NCI-H1048 (cell line): ENCODE results near the gene SNAI3.
A peak's percentile ranks its signal among the peaks of the same experiment; 100 is the strongest.

Experiments used
- DNase-seq: peaks from one replicate; lab custom pipeline; 2025; lab: John Stamatoyannopoulos, UW

The SNAI3 gene

DNA sequence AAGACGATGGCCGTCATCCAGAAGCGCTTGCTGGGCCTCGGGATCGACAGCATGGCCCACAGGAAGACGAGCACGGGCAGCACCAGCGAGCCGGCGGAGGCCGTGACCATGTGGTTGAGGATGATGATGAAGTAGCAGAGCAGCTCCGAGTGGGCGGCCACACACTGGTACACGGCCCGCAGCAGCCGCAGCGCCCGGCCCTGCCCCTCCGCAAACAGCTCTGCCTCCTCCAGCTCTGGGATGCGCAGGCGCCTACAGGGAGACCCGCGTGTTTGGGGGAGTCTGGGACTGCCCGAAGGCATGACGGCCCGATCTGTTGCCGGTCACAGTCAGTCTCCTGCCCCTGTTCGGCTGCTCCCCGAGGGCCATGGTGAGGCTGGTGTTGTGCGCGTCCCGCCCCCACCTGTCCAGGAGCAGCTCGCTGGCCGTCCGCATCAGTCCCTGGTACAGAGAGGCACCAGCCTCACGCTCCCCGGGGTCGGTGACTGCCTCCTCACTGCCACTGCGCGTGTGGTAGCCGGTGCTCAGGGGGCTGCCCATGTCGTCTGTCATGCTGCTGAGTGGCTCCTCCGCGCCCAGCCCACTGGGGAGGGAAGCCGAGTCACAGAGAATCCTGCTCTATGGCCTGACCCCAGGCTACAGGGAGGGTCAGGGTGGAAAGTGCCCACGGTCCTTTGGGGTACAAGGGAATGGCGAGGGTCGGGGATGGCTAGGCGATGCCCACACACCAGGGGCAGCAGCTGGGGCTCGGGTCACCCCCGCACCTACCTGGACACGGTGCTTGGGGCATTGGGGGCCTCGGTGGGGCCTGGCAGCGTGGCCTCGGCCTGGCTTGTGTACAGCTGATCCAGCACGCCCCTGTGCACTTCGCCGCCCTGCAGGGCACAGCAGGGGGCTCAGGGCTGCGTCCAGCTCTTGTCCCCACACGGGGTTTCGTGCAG lies 35.8 kb upstream of the SNAI3 start:
- no peak for DNase-seq

DNA sequence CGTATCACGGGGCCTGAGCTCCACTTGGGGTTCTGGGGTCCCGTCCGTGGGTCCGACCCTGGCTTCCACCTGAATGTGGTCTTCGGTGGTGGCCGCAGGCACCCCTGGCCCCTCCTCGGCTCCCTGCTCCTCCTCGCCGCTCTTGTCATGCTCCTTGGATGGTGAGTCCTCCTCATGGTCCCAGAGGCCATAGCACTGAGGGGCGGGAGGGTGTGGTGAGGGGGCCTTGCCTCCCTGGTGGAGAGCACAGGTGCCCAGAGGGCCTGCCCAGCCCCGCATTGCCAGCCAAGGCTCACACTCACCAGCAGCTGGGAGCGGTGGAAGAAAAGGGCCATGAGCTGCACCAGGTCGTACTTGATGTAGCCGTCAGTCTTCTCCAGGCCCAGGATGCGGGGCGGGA lies 34.9 kb upstream of the SNAI3 start:
- DNase-seq = no peak

DNA sequence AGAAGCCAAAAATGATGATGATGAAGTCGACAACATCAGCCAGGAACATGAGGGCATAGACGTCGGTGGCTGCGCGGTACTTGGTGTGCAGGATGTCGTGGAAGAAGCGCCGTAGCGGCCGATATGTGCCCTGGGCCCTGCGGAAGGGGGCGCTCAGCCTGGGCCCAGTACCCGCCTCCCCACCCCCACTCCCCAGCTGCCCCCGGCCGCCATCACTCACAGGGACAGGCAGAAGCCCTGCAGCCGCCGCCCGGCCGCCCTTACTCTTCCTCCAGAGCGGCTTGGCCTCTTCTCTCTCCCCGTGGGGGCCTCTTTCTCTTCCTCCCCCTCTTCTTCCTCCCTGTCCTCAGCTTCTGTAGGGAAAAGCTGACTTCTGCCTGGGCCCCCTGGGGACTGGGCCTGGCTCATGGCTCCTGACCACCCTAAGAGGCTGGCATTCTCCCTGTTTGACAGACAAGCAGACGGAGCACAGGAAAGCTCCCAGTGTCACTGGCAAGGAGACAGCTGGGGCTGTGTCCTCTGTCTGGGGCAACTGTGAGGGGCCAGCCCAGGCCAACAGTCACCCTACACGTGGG lies 34.2 kb upstream of the SNAI3 start:
- DNase-seq = no peak

DNA sequence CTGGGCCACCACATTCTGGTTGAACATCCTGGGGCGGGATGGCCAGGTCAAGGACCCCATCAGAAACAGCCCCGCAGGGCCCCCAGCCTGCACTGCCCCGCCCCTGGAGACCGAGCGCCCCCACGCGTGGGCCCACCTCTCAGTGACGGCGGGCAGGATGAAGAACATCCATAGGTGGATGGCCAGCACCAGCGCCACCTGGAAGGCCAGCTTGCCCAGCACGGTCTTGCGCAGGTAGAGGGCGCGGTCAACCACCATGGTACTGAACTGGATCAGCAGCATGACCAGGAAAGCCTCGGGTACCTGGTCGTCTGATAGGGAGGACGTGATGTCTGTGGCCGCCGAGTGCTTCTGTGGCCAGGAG lies 33.6 kb upstream of the SNAI3 start:
- no peak for DNase-seq

DNA sequence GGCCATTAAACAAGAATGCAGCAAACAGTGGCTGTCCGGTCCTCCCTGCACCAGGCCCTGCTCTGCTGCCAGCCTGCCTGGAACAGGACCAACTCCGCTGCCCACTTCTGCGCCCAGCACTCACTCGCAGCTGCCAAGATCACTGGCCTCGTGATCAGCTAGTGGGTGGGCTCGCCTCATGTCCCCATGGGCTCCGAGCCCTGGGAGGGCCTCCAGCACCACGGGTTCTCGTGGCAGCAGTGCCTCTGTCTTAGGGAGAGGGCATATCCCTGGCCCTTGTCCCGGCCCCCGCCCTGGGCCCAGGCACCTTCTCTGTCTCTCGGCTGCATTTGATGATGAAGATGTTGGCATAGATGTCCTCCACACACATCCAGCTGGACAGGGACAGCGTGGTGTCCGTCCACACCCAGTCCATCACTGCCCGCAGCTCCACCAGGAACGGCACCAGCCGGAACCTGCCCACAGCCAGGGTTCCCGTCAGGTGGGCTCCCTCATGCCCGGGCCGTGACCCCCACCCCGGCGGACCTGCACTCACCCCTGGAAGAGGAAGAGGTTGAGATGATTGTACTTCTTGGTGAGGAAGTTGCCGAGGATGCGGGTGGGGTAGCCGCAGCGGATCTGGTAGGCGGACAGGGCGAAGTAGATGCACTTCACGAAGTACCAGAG lies 33.1 kb upstream of the SNAI3 start:
- DNase-seq = no peak

DNA sequence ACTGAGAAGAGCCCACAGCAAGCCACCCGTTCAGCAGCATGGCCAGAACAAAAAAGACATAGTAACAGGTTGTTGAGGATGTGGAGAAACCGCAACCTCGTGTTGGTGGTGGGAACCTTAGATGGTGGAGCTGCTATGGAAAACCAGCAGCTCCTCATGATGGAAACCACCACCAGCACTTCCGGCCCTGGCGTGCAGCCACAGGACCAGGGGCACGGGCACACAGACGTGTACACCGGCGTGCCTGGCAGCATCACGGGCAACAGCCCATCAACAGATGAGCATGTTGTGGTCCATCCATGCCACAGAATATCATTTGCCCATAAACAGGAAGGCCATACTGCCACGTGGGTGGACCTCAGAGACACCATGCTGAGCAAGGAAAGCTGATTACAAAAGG lies 31.9 kb upstream of the SNAI3 start:
- DNase-seq = no peak

DNA sequence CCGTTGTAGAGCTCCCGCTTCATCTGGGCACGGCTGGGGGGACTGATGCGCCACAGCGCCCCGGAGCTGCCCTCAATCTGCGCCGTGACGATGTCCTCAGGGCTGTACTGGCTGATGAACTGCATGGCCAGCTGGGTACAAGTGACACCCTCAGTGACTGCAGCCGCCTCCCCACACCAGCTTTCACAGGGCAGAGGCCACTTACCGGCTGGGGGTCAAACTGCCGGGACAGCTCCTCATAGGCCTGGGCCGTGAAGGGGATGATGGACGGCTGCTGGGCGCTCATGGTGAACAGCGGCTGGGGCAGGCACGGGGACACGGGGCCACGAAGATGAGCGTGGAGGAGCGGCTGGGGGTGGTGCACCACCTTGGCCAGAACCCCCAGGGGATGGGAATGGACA lies 30.3 kb upstream of the SNAI3 start:
- no peak for DNase-seq

DNA sequence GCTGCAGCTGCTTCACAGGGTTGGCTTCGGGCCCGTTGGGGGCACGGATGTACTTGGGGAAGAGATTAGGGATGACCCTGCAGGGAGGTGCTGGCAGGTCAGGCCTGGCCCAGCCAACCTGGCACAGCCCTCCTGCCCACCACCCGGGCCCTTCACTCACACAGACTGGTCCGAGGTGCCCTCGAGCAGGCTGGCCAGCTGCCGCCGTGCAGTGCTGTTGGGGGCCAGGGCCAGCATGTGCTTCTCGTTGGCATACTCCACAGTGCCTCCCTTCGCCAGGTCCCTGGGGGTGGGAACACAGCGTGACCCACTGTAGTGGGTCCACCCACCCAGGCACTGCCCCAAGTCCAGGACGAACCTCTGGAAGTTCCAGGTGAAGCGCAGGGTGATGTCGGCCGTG lies 29.9 kb upstream of the SNAI3 start:
- DNase-seq = no peak

DNA sequence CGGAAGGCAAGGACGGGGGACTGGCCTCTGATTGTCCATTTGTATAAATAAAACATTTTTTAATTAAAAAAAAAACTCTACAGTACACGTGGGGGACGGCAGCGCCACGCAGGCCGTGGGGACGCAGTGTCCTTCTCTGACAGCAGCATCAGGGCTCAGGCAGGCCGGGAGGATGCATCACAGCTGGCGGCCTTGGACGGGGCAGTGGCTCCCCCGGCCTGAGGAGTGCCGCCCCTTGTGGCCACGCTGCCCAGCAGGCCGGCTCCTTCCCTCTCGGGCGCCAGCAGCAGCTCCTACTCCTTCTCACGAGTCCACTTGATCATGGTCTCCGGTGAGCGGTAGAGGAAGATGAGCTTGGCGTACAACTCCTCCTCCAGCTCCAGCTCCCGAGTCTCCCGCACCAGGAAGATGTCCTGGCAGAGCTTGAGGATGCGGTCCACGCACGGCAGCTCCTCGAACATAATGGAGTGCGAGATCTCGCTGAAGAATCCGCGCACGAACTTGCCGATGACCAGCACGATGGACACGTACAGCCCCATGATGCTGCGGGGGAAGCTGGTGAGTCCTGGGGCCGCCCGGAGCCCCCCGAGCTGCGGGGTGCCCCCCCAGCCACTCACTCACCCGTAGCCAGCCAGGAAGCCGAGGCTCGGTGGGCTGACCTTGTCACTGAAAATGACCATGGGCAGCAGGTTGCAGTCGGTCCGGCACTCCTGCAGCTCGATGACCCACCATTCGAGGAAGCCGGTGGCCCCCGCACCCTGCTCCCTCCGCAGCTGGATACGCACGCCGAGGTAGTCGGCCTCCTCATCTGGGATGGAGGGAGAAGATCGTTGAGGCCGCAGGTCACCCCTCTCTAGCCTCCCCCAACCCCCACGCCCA lies 29.2 kb upstream of the SNAI3 start:
- DNase-seq = no peak

DNA sequence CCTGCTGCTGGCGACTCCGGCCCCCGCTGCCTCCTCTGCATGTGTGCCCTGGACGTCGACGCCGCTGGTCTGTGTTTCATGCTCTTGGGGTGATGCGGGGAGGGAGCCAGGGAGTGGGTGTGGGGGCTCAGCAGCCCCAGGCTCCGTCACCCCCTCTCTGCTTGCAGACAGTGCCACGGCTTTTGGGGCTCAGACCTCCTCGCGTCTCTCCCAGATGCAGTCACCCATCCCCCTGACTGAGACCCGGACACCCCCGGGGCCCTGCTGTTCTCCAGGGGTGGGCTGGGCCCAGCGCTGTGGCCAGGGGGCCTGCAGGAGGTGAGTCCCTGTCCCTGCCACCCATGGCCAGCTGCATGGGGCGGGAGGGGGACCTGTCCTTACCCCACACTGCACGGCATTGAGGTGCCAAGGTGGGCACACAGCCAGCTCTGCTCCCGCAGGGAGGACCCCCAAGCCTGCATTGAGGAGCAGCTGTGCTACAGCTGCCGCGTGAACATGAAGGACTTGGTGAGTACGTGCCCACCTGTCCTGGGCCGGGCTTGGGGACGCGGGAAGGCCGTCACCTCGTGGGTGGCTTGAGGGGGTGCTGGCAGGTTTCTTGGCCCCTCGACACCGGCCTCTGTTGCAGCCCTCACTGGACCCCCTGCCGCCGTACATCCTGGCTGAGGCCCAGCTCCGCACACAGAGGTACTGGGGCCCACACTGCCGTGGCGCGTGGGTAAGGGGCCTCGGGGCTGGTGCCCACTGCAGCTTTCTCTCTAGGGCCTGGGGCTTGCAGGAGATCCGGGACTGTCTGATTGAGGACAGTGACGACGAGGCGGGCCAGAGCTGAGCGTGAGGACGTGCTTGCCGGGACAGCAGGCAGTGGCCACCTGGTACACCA lies 28.4 kb upstream of the SNAI3 start:
- no peak for DNase-seq

DNA sequence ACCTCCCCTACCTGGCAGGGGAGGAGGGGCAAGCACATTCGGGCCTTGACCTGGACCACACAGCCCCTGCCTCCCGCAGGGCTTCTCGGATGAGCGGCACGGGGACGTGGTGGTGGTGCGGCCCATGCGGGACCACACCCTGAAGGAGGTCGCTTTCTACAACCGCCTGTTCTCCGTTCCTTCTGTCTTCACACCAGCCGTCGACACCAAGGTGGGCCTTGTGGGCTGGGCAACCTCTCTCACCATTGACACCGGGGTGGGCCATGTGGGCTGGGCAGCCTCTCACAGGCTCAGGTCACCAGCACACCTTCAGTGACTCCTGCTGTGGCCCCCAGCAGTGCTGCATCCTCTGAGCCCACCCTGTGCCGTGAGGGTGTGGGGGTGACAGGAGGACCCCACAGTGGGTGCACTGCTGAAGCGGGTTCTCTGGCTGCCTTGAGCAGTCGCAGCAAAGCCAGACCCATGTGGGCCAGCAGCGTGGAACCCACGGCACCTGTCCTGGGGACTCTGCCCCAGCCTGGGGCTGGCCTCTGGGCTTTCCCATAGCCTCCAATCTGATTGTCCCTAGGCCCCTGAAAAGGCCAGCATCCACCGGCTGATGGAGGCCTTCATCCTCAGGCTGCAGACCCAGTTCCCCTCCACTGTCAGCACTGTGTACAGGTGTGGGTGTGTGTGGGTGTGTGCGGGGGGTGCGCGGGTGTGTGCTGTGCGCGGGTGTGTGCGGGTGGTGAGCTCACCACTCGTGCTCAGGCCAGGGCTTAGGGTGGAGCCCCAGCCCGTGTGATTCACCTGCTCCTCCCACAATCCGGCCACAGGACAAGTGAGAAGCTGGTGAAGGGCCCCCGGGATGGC lies 27.5 kb upstream of the SNAI3 start:
- no peak for DNase-seq

DNA sequence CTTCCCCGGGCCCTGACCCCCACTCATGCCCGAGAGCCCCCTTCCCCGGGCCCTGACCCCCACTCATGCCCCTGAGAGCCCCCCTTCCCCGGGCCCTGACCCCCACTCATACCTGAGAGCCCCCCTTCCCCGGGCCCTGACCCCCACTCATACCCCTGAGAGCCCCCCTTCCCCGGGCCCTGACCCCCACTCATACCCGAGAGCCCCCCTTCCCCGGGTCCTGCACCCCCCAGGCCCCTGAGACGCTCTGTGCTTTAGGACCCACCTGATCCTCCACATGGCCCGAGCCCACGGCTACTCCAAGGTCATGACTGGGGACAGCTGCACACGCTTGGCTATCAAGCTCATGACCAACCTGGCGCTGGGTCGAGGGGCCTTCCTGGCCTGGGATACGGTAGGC lies 26.7 kb upstream of the SNAI3 start:
- no peak for DNase-seq

DNA sequence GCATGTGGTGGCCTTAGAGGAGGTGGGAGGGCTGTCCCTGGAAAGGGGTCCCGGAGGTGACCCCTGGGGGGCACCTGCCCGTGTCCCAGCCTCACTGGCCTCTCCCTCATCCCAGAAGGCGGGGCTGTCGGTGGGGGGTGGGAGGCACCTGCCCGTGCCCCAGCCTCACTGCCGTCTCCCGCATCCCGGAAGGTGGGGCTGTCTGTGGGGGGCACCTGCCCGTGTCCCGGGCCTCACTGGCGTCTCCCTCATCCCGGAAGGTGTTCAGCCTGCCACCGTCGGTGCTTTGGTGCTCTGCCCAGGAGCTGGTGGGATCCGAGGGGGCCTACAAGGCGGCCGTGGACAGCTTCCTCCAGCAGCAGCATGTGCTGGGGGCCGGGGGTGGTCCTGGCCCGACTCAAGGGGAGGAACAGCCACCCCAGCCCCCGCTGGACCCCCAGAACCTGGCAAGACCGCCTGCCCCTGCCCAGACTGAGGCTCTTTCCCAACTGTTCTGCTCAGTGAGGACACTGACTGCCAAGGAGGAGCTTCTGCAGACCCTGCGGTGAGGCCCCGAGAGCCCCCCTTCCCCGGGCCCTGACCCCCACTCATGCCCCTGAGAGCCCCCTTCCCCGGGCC lies 26.2 kb upstream of the SNAI3 start:
- DNase-seq = no peak

DNA sequence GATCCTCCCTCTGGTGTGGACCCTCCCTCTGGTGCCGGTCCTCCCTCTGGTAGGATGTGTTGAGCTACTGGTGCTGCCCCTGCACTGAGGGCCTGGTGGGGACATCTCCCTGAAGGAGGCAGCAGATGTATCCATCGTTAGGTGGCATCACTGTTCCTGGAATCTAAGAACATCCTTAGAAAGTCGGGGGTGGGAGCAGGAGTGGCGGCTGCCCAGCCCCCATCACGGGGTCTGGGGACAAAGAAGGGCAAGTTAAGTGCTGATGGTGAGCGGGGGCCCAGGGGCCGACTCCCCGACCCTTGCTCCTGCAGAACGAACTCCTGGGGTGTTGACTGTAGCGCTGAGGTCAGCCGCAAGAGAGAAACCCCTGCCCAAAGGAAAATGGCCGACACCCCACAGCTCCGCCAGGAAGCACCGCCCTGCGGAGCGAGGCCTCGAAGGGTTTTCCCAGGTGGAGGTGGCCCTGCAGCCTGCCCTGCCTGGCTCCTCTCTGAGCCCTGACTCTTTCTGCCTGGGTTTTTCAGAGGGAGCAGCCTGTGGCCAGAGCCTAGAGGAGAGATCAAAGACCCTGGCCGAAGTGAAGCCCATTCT lies 25.5 kb upstream of the SNAI3 start:
- no peak for DNase-seq

DNA sequence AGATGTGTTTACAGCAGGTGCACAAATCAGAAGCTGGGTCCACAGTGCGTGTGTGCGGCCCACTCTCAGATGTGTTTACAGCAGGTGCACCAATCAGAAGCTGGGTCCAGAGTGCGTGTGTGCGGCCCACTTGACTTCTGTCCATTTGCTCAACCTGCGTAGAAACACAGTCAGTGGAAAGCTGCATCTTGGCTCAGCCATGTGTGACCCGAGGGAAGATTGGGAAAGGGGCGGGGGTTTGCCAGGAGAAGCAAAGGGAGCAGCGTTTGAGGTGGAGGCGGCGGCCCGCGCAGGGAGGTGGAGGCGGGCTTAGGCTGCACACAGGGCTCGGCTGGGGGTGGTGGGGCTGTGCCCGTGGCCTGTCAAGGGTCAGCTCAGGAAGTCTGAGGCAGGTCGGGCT lies 24.2 kb upstream of the SNAI3 start:
- no peak for DNase-seq

DNA sequence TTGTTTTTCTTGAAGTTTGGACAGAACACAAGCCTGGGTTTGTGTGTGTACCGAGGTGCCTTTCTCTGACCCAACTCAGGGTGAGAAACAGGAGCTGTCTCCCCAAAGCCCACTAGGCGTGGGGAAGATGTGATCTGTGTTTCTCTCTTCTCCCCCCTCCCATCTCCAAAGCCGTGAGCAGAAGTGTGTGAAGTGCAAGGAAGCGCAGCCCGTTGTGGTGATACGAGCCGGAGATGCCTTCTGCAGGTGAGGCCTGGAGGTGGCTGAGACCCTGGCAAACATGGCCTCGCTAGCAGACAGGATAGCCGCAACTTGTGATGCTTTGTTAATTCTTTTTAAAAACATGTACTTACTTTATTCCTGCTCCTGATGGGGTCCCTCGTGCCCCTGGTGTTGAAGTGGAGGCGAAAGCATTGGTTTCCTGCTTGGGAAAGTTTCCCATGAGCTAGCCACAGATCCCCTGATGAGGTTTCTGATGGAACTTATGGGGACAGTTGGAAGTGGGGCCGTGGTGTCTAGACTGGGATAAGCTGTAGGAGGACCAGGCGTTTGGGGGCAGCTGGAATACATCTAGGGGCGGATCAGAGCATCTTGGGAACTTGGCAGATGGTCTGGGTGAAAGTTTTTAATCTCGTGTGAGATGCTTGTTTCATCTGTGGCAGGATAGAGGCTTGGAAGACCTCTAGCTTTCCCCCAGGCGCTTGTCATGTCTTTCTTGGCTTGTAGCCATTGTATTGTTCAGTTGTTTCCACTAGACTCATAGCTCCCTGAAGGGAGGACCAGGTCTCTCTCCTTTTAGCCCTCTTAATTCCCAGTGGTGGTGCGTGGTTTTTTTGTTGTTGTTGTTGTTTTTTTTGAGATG lies 20.9 kb upstream of the SNAI3 start:
- no peak for DNase-seq

DNA sequence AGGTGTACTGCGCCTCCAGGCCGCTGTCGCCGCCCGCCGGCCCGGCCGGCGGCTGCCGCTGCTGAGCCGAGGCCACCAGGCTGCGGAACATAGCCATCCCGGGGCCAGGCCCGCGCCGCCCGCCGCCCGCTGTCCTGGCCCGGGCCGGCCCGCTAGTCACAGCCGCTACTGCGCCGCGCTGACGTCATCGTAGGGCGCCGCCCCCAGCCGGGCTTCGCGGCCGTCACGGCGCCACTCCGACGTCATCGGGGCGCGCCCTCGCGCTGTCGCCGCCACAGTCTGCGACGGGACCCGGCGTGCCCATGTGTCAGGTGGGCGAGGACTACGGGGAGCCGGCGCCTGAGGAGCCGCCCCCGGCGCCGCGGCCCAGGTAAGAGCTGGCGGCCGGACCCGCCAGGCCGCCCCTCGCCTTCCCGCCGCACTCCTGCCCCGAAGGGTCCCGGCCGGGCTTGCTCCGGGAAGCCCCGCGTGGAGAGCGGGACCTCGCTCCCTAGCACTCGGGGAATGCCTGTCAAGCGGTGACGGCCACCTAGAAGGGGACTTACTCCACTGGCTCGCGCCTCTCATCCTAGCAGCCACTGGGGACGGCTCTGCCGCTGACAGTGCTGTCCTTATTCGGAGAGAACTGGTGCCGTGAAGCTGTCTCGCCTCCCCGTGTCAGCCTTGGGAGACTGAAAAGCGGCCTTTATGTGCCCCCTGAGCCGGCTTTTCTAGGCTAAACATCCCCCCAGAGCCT lies 20.1 kb upstream of the SNAI3 start, which contains the start of the genes CTU2 and RNF166:
CTU2 (plus strand) TSS at position 275 of the 736 bp plus-strand sequence; CDS start at position 303, 28 bp downstream.
RNF166 (minus strand) TSS at position 180 of the 736 bp plus-strand sequence; CDS start at position 97, 83 bp downstream.
- peak; percentile 61 for DNase-seq
